Measurements from ENCODE around the gene GPC6. TPM values are rescaled to one million over a fixed set of nuclear protein-coding genes. Genes with fewer than 3 reads are reported as not detected.

Gene GPC6
- polyA plus RNA-seq, 1 donor (not counting 4 experiments of a cell fraction or from before 2014, with no cell fraction given) = 0.42 TPM

- Histone ChIP-seq H3K9ac (ENCODE audit: control insufficient read depth, extremely low read depth, insufficient read depth, low read length) (no peak overlapping the region), H3K4me2 (ENCODE audit: control insufficient read depth, extremely low read depth, insufficient read depth, low read depth, low read length) (no peak overlapping the region), H3K9me3 (ENCODE audit: control insufficient read depth, low read depth, low read length) (no peaks in the 10 kb centered on the region), H3K9me1 (ENCODE audit: control insufficient read depth, extremely low read depth, insufficient read depth, low read length) (no peaks in the 10 kb centered on the region), H3K27ac (ENCODE audit: control insufficient read depth, insufficient read depth, low read length) (no peak overlapping the region), H3K27me3 (ENCODE audit: control insufficient read depth, extremely low read depth, insufficient read depth, low read length) (no peaks in the 10 kb centered on the region), H3K79me2 (ENCODE audit: control insufficient read depth, insufficient read depth, low read length) (no peaks in the 10 kb centered on the region), H3K4me1 (ENCODE audit: control insufficient read depth, extremely low read depth, insufficient read depth, low read length) (no peaks in the 10 kb centered on the region), H4K20me1 (ENCODE audit: control insufficient read depth, extremely low read depth, insufficient read depth, low read length) (no peaks in the 10 kb centered on the region), H2AFZ (ENCODE audit: control insufficient read depth, low read length) (no peak overlapping the region), H3K4me3 (ENCODE audit: control insufficient read depth in 2 of 3, extremely low read depth in 1 of 3, insufficient read depth in 2 of 3, low read depth in 1 of 3, low read length in 3 of 3) (no peak overlapping the region), H3K36me3 (ENCODE audit: control insufficient read depth in 2 of 2, extremely low read depth in 1 of 2, insufficient read depth in 2 of 2, low read length in 2 of 2) (no peaks in the 10 kb centered on the region)
- FAIRE-seq (no peak), DNase-seq (ENCODE audit: low read depth, low spot score) (no peak)
- TF ChIP-seq EZH2 (IDR thresholded peaks at IDR 0.05; ENCODE audit: low read length) (no peak), CTCF (optimal IDR thresholded peaks at IDR 0.05 in 1 of 3, IDR thresholded peaks at IDR 0.05 in 1 of 3, conservative IDR thresholded peaks at IDR 0.05 in 1 of 3; ENCODE audit: extremely low read depth in 1 of 3, insufficient read depth in 2 of 3, low read length in 3 of 3) (no peak)
- dilution Hi-C loops (cut with MboI; ENCODE audit: extremely low pct_ligation_motif_present, low sequenced_read_pairs) = no loop called here
These were observed 186.1 kb downstream of the GPC6 start for GRCh38 chr13:93412676-93413075.

- Histone ChIP-seq H3K4me1 (ENCODE audit: control insufficient read depth, extremely low read depth, insufficient read depth, low read length) (no peaks in the 10 kb centered on the region), H3K79me2 (ENCODE audit: control insufficient read depth, insufficient read depth, low read length) (no peaks in the 10 kb centered on the region)
These were observed 187.5 kb downstream of the GPC6 start for GRCh38 chr13:93413972-93414717.

More at GRCh38 chr13:93413972-93414717, 187.5 kb downstream of the GPC6 start:
- no peak overlapping the region for H3K4me2 ChIP-seq (ENCODE audit: control insufficient read depth, extremely low read depth, insufficient read depth, low read depth, low read length)
- no peaks in the 10 kb centered on the region for H3K27me3 ChIP-seq (ENCODE audit: control insufficient read depth, extremely low read depth, insufficient read depth, low read length)
- H3K9ac ChIP-seq (ENCODE audit: control insufficient read depth, extremely low read depth, insufficient read depth, low read length) = no peak overlapping the region
- H3K4me3 ChIP-seq (ENCODE audit: control insufficient read depth in 2 of 3, extremely low read depth in 1 of 3, insufficient read depth in 2 of 3, low read depth in 1 of 3, low read length in 3 of 3) = no peak overlapping the region
- FAIRE-seq (no peak), DNase-seq (ENCODE audit: low read depth, low spot score) (no peak)
- TF ChIP-seq CTCF (optimal IDR thresholded peaks at IDR 0.05 in 1 of 3, IDR thresholded peaks at IDR 0.05 in 1 of 3, conservative IDR thresholded peaks at IDR 0.05 in 1 of 3; ENCODE audit: extremely low read depth in 1 of 3, insufficient read depth in 2 of 3, low read length in 3 of 3) (no peak), EZH2 (IDR thresholded peaks at IDR 0.05; ENCODE audit: low read length) (no peak)
- H3K36me3 ChIP-seq (ENCODE audit: control insufficient read depth in 2 of 2, extremely low read depth in 1 of 2, insufficient read depth in 2 of 2, low read length in 2 of 2) = no peaks in the 10 kb centered on the region
- H3K27ac ChIP-seq (ENCODE audit: control insufficient read depth, insufficient read depth, low read length) = no peak overlapping the region
- H3K9me3 ChIP-seq (ENCODE audit: control insufficient read depth, low read depth, low read length) = no peaks in the 10 kb centered on the region
- dilution Hi-C loops (cut with MboI; ENCODE audit: extremely low pct_ligation_motif_present, low sequenced_read_pairs) = no loop called here
- H4K20me1 ChIP-seq (ENCODE audit: control insufficient read depth, extremely low read depth, insufficient read depth, low read length) = no peaks in the 10 kb centered on the region
- no peak overlapping the region for H2AFZ ChIP-seq (ENCODE audit: control insufficient read depth, low read length)
- no peaks in the 10 kb centered on the region for H3K9me1 ChIP-seq (ENCODE audit: control insufficient read depth, extremely low read depth, insufficient read depth, low read length)

All from keratinocyte (primary cell).